Sigmoid colon (tissue), 4 donors: ENCODE measurements around the gene FANK1.

Experiments
- CTCF ChIP-seq, 4 experiments: fragments of 450-650 bp in 3 of 4; fragments of 200-600 bp in 1 of 4; IDR thresholded peaks; one replicate each; pipeline ENCODE4 v1.5.1; 2016 to 2019; ENCODE audit warnings: antibody characterized with exemption in 4 of 4, mild to moderate bottlenecking in 3 of 4, moderate library complexity in 2 of 4
- EP300 ChIP-seq, 4 donors: sonication (generic); formaldehyde crosslinking; IDR thresholded peaks; one replicate each; pipeline ENCODE4 v1.6.1; 2017; ENCODE audit warnings: antibody characterized with exemption in 4 of 4
- POLR2A ChIP-seq, 2 donors: fragments of 450-650 bp; IDR thresholded peaks; one replicate each; pipeline ENCODE4 v1.6.1; 2016; ENCODE audit warnings: antibody characterized with exemption in 2 of 2, mild to moderate bottlenecking in 2 of 2, moderate library complexity in 2 of 2
- POLR2AphosphoS5 ChIP-seq, 4 donors: sonication (generic); formaldehyde crosslinking; IDR thresholded peaks; one replicate each; pipeline ENCODE4 v1.6.1; 2017; ENCODE audit warnings: antibody characterized with exemption in 4 of 4

- no peak for TF ChIP-seq EP300 (IDR thresholded peaks at IDR 0.05)
- TF ChIP-seq CTCF (IDR thresholded peaks at IDR 0.05), result no peak
- TF ChIP-seq POLR2A (IDR thresholded peaks at IDR 0.05), result no peak
- TF ChIP-seq POLR2AphosphoS5 (IDR thresholded peaks at IDR 0.05), result no peak
Measured at GRCh38 chr10:125985557-125986240, 89.3 kb downstream of the FANK1 start.
